GM19324 (cell line): ENCODE measurements around the gene KCNC4.

ENCODE experiments used
- ATAC-seq: cut with Tn5 transposase; IDR thresholded peaks from one replicate; pipeline ENCODE4 v1.9.1; 2021; ENCODE audit warnings: mild to moderate bottlenecking, moderate library complexity; ENCODE audit not compliant: unreplicated experiment, low FRiP score

The KCNC4 gene

GRCh38 chr1:110209715-110210603 lies at the start of gene KCNC4:
Gene KCNC4, plus strand, starts transcription at chr1:110210314. Its CDS starts 1,186 bp downstream, at chr1:110211500.
- peak; percentile 84 for ATAC-seq

- no peak for ATAC-seq
Observed at GRCh38 chr1:110160538-110161100, 49.5 kb upstream of the KCNC4 start.

GRCh38 chr1:110161165-110161564 lies 48.9 kb upstream of the KCNC4 start:
- no peak for ATAC-seq

- ATAC-seq = no peak
Observed at GRCh38 chr1:110161849-110162248, 48.3 kb upstream of the KCNC4 start.

- no peak for ATAC-seq
Observed at GRCh38 chr1:110163591-110163990, 46.5 kb upstream of the KCNC4 start.

GRCh38 chr1:110164725-110165350 lies 45.3 kb upstream of the KCNC4 start:
- no peak for ATAC-seq

GRCh38 chr1:110165761-110166231 lies 44.3 kb upstream of the KCNC4 start:
- ATAC-seq = no peak

- ATAC-seq = no peak
Observed at GRCh38 chr1:110166861-110167260, 43.3 kb upstream of the KCNC4 start.

GRCh38 chr1:110170766-110171733 lies 39.1 kb upstream of the KCNC4 start:
- ATAC-seq = no peak

- no peak for ATAC-seq
Observed at GRCh38 chr1:110172001-110172400, 38.1 kb upstream of the KCNC4 start.

- no peak for ATAC-seq
Observed at GRCh38 chr1:110173466-110174105, 36.5 kb upstream of the KCNC4 start.

- no peak for ATAC-seq
Observed at GRCh38 chr1:110174961-110175360, 35.2 kb upstream of the KCNC4 start.

- no peak for ATAC-seq
Observed at GRCh38 chr1:110176299-110176956, 33.7 kb upstream of the KCNC4 start.

- no peak for ATAC-seq
Observed at GRCh38 chr1:110177775-110178174, 32.3 kb upstream of the KCNC4 start.

GRCh38 chr1:110183642-110184167 lies 26.4 kb upstream of the KCNC4 start:
- no peak for ATAC-seq

- ATAC-seq = no peak
Observed at GRCh38 chr1:110184446-110184845, 25.7 kb upstream of the KCNC4 start.

- ATAC-seq = no peak
Observed at GRCh38 chr1:110185181-110185580, 24.9 kb upstream of the KCNC4 start.

GRCh38 chr1:110186558-110186957 lies 23.6 kb upstream of the KCNC4 start:
- ATAC-seq = no peak
